DND-41 (cell line): ENCODE data around the gene RHOT2.
A peak's percentile ranks its signal among the peaks of the same experiment; 100 is the strongest.

ENCODE experiments used
- ATAC-seq: fragments of 200-7000 bp; cut with Tn5 transposase; 3 replicates; pipeline ENCODE4 v1.9.1; 2021; ENCODE audit warnings: low read depth; ENCODE audit not compliant: insufficient read depth
- DNase-seq: peaks from one replicate; pipeline ENCODE4 v3.0.0-alpha.2; 2020
- H2AFZ ChIP-seq: 2 replicates; pipeline ENCODE4 v1.6.0; 2012; ENCODE audit warnings: low read depth, low read length
- H3K27ac ChIP-seq: 2 replicates; pipeline ENCODE4 v1.5.1; 2012; ENCODE audit warnings: low read length, inconsistent platforms
- H3K27me3 ChIP-seq: fragments of 200-600 bp; sonication (generic); 2 replicates; pipeline ENCODE4 v1.6.0; 2012; ENCODE audit warnings: low read length, mild to moderate bottlenecking, inconsistent platforms; ENCODE audit not compliant: insufficient read depth, poor library complexity
- H3K36me3 ChIP-seq: 2 replicates; pipeline ENCODE4 v1.5.1; 2012; ENCODE audit warnings: low read length, inconsistent platforms; ENCODE audit not compliant: insufficient read depth
- H3K4me1 ChIP-seq: 2 replicates; pipeline ENCODE4 v1.5.1; 2012; ENCODE audit warnings: mild to moderate bottlenecking, low read length; ENCODE audit not compliant: insufficient read depth
- H3K4me2 ChIP-seq: 2 replicates; pipeline ENCODE4 v1.6.0; 2012; ENCODE audit warnings: mild to moderate bottlenecking, moderate library complexity, low read length, inconsistent platforms; ENCODE audit not compliant: insufficient read depth
- H3K4me3 ChIP-seq, 2 experiments: fragments of 200-600 bp in 1 of 2; shearing (Covaris generic) in 1 of 2; 2 replicates each; pipeline ENCODE4 v1.5.1; 2012 to 2016; ENCODE audit warnings: inconsistent platforms in 2 of 2, low read length in 2 of 2, mild to moderate bottlenecking in 2 of 2, low read depth in 1 of 2, moderate library complexity in 1 of 2
- H3K79me2 ChIP-seq: 2 replicates; pipeline ENCODE4 v1.6.0; 2012; ENCODE audit warnings: low read length, inconsistent platforms; ENCODE audit not compliant: insufficient read depth
- H3K9ac ChIP-seq: 2 replicates; pipeline ENCODE4 v1.6.0; 2012; ENCODE audit warnings: low read depth, mild to moderate bottlenecking, inconsistent platforms, low read length, moderate library complexity
- H3K9me3 ChIP-seq: 2 replicates; pipeline ENCODE4 v1.5.1; 2012; ENCODE audit warnings: low read length, moderate library complexity, mild to moderate bottlenecking, inconsistent platforms; ENCODE audit not compliant: insufficient read depth, severe bottlenecking
- H4K20me1 ChIP-seq: 2 replicates; pipeline ENCODE4 v1.6.0; 2012; ENCODE audit warnings: low read length; ENCODE audit not compliant: insufficient read depth
- CTCF ChIP-seq: IDR thresholded peaks from 2 replicates; pipeline ENCODE4 v1.5.1; 2012; ENCODE audit warnings: borderline replicate concordance, low read length, moderate library complexity, mild to moderate bottlenecking; ENCODE audit not compliant: poor library complexity, severe bottlenecking; ENCODE audit errors: extremely low read depth
- EZH2 ChIP-seq: IDR thresholded peaks from 3 replicates; pipeline ENCODE4 v1.6.1; 2012; ENCODE audit warnings: borderline replicate concordance, low read depth, mild to moderate bottlenecking, moderate library complexity, low read length, inconsistent platforms; ENCODE audit not compliant: severe bottlenecking

RHOT2 gene

GRCh38 chr16:718389-718788 is 50.5 kb downstream of the RHOT2 start:
- Histone ChIP-seq H3K4me3 (no peak overlapping the region), H3K79me2 (peaks cover 18% of the 10 kb centered on the region), H3K9ac (peak overlapping the region; percentile 30; the same call in 1 of the 2 replicates), H3K4me1 (peaks cover 77% of the 10 kb centered on the region), H3K9me3 (no peaks in the 10 kb centered on the region), H3K27me3 (peaks cover 6% of the 10 kb centered on the region), H2AFZ (no peak overlapping the region), H3K4me2 (0 out of 2 replicates have a peak overlapping the region, but pooled peaks have one; percentile 86), H3K36me3 (peaks cover 12% of the 10 kb centered on the region; the same call in 1 of the 2 replicates), H4K20me1 (peaks cover 51% of the 10 kb centered on the region), H3K27ac (no peak overlapping the region; the same call in 1 of the 2 replicates)
- DNase-seq (no peak), ATAC-seq (no peak)
- TF ChIP-seq EZH2, result no peak
- no peak for TF ChIP-seq CTCF

- peaks cover 12% of the 10 kb centered on the region; the same call in 1 of the 2 replicates for H3K36me3 ChIP-seq
- no peaks in the 10 kb centered on the region for H3K9me3 ChIP-seq
- peak overlapping the region; percentile 86 for H3K4me2 ChIP-seq
- H3K9ac ChIP-seq, result peak overlapping the region; percentile 30
- TF ChIP-seq EZH2 (no peak), CTCF (no peak)
- H3K27me3 ChIP-seq, result peaks cover 6% of the 10 kb centered on the region
- no peak for DNase-seq
- peaks cover 51% of the 10 kb centered on the region for H4K20me1 ChIP-seq
- peak overlapping the region; percentile 79 for H3K27ac ChIP-seq
- no peak for ATAC-seq
- H3K79me2 ChIP-seq, result peaks cover 18% of the 10 kb centered on the region
- H3K4me1 ChIP-seq, result peaks cover 77% of the 10 kb centered on the region
- H2AFZ ChIP-seq, result no peak overlapping the region
- 0 out of 4 replicates have a peak overlapping the region, but pooled peaks of 1 of the 2 experiments have one; percentile 67 for H3K4me3 ChIP-seq
These were observed 51.0 kb downstream of the RHOT2 start for GRCh38 chr16:718922-719321.

- Histone ChIP-seq H3K9me3 (no peaks in the 10 kb centered on the region), H3K36me3 (peaks cover 12% of the 10 kb centered on the region; the same call in 1 of the 2 replicates), H3K4me1 (peaks cover 68% of the 10 kb centered on the region), H3K4me3 (peak overlapping the region in 1 of 2 experiments; percentile 67; a peak in 2 of 4 replicates), H4K20me1 (peaks cover 53% of the 10 kb centered on the region), H3K4me2 (peak overlapping the region; percentile 86), H3K79me2 (peaks cover 18% of the 10 kb centered on the region), H3K27me3 (peaks cover 6% of the 10 kb centered on the region), H3K9ac (peak overlapping the region; percentile 79), H3K27ac (peak overlapping the region; percentile 79), H2AFZ (no peak overlapping the region)
- peak; percentile 45 for DNase-seq
- peak; percentile 15 for ATAC-seq
- TF ChIP-seq EZH2, result no peak
- TF ChIP-seq CTCF, result peak; percentile 51
These were observed 52.0 kb downstream of the RHOT2 start for GRCh38 chr16:719815-720446.
